ENCODE data around the gene MAGI3. TPM values are rescaled to one million over a fixed set of nuclear protein-coding genes. Genes with fewer than 3 reads are reported as not detected.

Gene MAGI3
- total RNA-seq, 2 experiments from 2014 or later: 12.6 to 14.0 TPM

GRCh38 chr1:113672491-113672890 lies 282.2 kb downstream of the MAGI3 start:
- DNase-seq: no peak
- CTCF ChIA-PET: no interaction called here
- Mint-ChIP-seq H3K27me3 (no peaks in the 10 kb centered on the region), H3K36me3 (ENCODE audit: low read depth) (no peaks in the 10 kb centered on the region), H3K4me3 (no peak overlapping the region), H3K27ac (no peak overlapping the region), H3K9me3 (no peaks in the 10 kb centered on the region), H3K4me1 (peaks cover 12% of the 10 kb centered on the region)
- POLR2A ChIA-PET: no interaction called here

GRCh38 chr1:113674591-113674990 lies 284.3 kb downstream of the MAGI3 start:
- no peak for DNase-seq
- H3K9me3 Mint-ChIP-seq: no peaks in the 10 kb centered on the region
- H3K27ac Mint-ChIP-seq: no peak overlapping the region
- ChIA-PET POLR2A (no interaction called here), CTCF (interaction anchor here (1.3 kb wide), 1 partner anchor 956 kb away, joined by 3 read pairs; a partner anchor contains a TSS)
- H3K36me3 Mint-ChIP-seq (ENCODE audit: low read depth): no peaks in the 10 kb centered on the region
- no peaks in the 10 kb centered on the region for H3K27me3 Mint-ChIP-seq
- H3K4me1 Mint-ChIP-seq: peaks cover 12% of the 10 kb centered on the region
- no peak overlapping the region for H3K4me3 Mint-ChIP-seq

GRCh38 chr1:113675302-113675701 lies 285.0 kb downstream of the MAGI3 start:
- Mint-ChIP-seq H3K4me3 (no peak overlapping the region), H3K27me3 (no peaks in the 10 kb centered on the region), H3K4me1 (peaks cover 14% of the 10 kb centered on the region), H3K27ac (no peak overlapping the region), H3K36me3 (ENCODE audit: low read depth) (no peaks in the 10 kb centered on the region), H3K9me3 (no peaks in the 10 kb centered on the region)
- CTCF ChIA-PET: interaction anchor here (1.3 kb wide), 1 partner anchor 957 kb away, joined by 3 read pairs; a partner anchor contains a TSS
- no peak for DNase-seq
- POLR2A ChIA-PET: no interaction called here

GRCh38 chr1:113676524-113676923 lies 286.2 kb downstream of the MAGI3 start:
- H3K9me3 Mint-ChIP-seq: no peaks in the 10 kb centered on the region
- POLR2A ChIA-PET: no interaction called here

GRCh38 chr1:113677250-113678158 lies 287.2 kb downstream of the MAGI3 start:
- ChIA-PET CTCF (interaction anchor here (1.0 to 1.6 kb wide), 6 partner anchors 23 to 605 kb away, joined by 3 to 7 read pairs (median 4); partner anchors contain the start of gene LRIG2), POLR2A (interaction anchor here (0.7 kb wide), 1 partner anchor 545 kb away, joined by 3 read pairs; no protein-coding TSS in a partner anchor)
- H3K36me3 Mint-ChIP-seq (ENCODE audit: low read depth): peaks cover 4% of the 10 kb centered on the region
- no peak overlapping the region for H3K4me3 Mint-ChIP-seq
- no peaks in the 10 kb centered on the region for H3K9me3 Mint-ChIP-seq
- no peak for DNase-seq
- H3K4me1 Mint-ChIP-seq: peaks cover 21% of the 10 kb centered on the region
- no peak overlapping the region for H3K27ac Mint-ChIP-seq
- no peaks in the 10 kb centered on the region for H3K27me3 Mint-ChIP-seq

More at GRCh38 chr1:113676524-113676923, 286.2 kb downstream of the MAGI3 start:
- Mint-ChIP-seq H3K27me3 (no peaks in the 10 kb centered on the region), H3K4me3 (no peak overlapping the region), H3K36me3 (ENCODE audit: low read depth) (peaks cover 4% of the 10 kb centered on the region), H3K4me1 (peaks cover 19% of the 10 kb centered on the region), H3K27ac (no peak overlapping the region)
- no peak for DNase-seq
- CTCF ChIA-PET: interaction anchor here (0.6 to 1.6 kb wide), 5 partner anchors 183 to 604 kb away, joined by 3 to 7 read pairs (median 5); partner anchors contain the start of gene LRIG2

- ChIA-PET POLR2A (interaction anchor here (0.7 kb wide), 1 partner anchor 546 kb away, joined by 3 read pairs; no protein-coding TSS in a partner anchor), CTCF (interaction anchor here (1.0 to 1.4 kb wide), 3 partner anchors 22 to 605 kb away, joined by 3 to 7 read pairs (median 3); partner anchors contain the start of gene LRIG2)
- Mint-ChIP-seq H3K27ac (no peak overlapping the region), H3K36me3 (ENCODE audit: low read depth) (peaks cover 8% of the 10 kb centered on the region), H3K4me1 (peaks cover 24% of the 10 kb centered on the region), H3K27me3 (no peaks in the 10 kb centered on the region), H3K4me3 (no peak overlapping the region), H3K9me3 (no peaks in the 10 kb centered on the region)
- no peak for DNase-seq
These were observed 287.8 kb downstream of the MAGI3 start for GRCh38 chr1:113678159-113678469.

GRCh38 chr1:113681596-113682337 lies 291.5 kb downstream of the MAGI3 start:
- Mint-ChIP-seq H3K27ac (no peak overlapping the region), H3K9me3 (no peaks in the 10 kb centered on the region), H3K4me3 (no peak overlapping the region), H3K36me3 (ENCODE audit: low read depth) (peaks cover 13% of the 10 kb centered on the region), H3K27me3 (no peaks in the 10 kb centered on the region), H3K4me1 (peaks cover 18% of the 10 kb centered on the region)
- no peak for DNase-seq
- POLR2A ChIA-PET: no interaction called here
- CTCF ChIA-PET: interaction anchor here (0.6 to 0.9 kb wide), 2 partner anchors 178 to 609 kb away, joined by 3 to 5 read pairs; partner anchors contain the start of gene LRIG2

- no peak overlapping the region for H3K4me3 Mint-ChIP-seq
- DNase-seq: no peak
- no peaks in the 10 kb centered on the region for H3K9me3 Mint-ChIP-seq
- POLR2A ChIA-PET: no interaction called here
- CTCF ChIA-PET: interaction anchor here (1.1 kb wide), 1 partner anchor 543 kb away, joined by 3 read pairs; no protein-coding TSS in a partner anchor
- H3K27ac Mint-ChIP-seq: no peak overlapping the region
- peaks cover 18% of the 10 kb centered on the region for H3K4me1 Mint-ChIP-seq
- H3K27me3 Mint-ChIP-seq: no peaks in the 10 kb centered on the region
- peaks cover 13% of the 10 kb centered on the region for H3K36me3 Mint-ChIP-seq (ENCODE audit: low read depth)
These were observed 293.3 kb downstream of the MAGI3 start for GRCh38 chr1:113683384-113684152.

- CTCF ChIA-PET: interaction anchor here (1.1 kb wide), 1 partner anchor 543 kb away, joined by 3 read pairs; no protein-coding TSS in a partner anchor
- no peak for DNase-seq
- H3K36me3 Mint-ChIP-seq (ENCODE audit: low read depth): peaks cover 13% of the 10 kb centered on the region
These were observed 293.8 kb downstream of the MAGI3 start for GRCh38 chr1:113684153-113684541.

GRCh38 chr1:113686891-113687618 lies 296.7 kb downstream of the MAGI3 start:
- peaks cover 9% of the 10 kb centered on the region for H3K4me1 Mint-ChIP-seq
- CTCF ChIA-PET: no interaction called here
- H3K4me3 Mint-ChIP-seq: no peak overlapping the region
- POLR2A ChIA-PET: no interaction called here
- no peak for DNase-seq
- H3K27ac Mint-ChIP-seq: no peak overlapping the region
- H3K36me3 Mint-ChIP-seq (ENCODE audit: low read depth): peaks cover 20% of the 10 kb centered on the region
- no peaks in the 10 kb centered on the region for H3K9me3 Mint-ChIP-seq
- H3K27me3 Mint-ChIP-seq: no peaks in the 10 kb centered on the region

More at GRCh38 chr1:113684153-113684541, 293.8 kb downstream of the MAGI3 start:
- peaks cover 18% of the 10 kb centered on the region for H3K4me1 Mint-ChIP-seq
- H3K27me3 Mint-ChIP-seq: no peaks in the 10 kb centered on the region
- H3K27ac Mint-ChIP-seq: no peak overlapping the region
- H3K9me3 Mint-ChIP-seq: no peaks in the 10 kb centered on the region
- no peak overlapping the region for H3K4me3 Mint-ChIP-seq
- POLR2A ChIA-PET: no interaction called here

- Mint-ChIP-seq H3K4me1 (no peaks in the 10 kb centered on the region), H3K27me3 (no peaks in the 10 kb centered on the region), H3K9me3 (peaks cover 22% of the 10 kb centered on the region), H3K4me3 (no peak overlapping the region), H3K36me3 (ENCODE audit: low read depth) (peaks cover 45% of the 10 kb centered on the region), H3K27ac (no peak overlapping the region)
- ChIA-PET CTCF (interaction anchor here (2.1 kb wide), 1 partner anchor 8 kb away, joined by 4 read pairs; no protein-coding TSS in a partner anchor), POLR2A (no interaction called here)
- DNase-seq: no peak
These were observed 300.9 kb downstream of the MAGI3 start for GRCh38 chr1:113691184-113691583.

GRCh38 chr1:113692342-113692741 lies 302.0 kb downstream of the MAGI3 start:
- no peak overlapping the region for H3K4me3 Mint-ChIP-seq
- no peaks in the 10 kb centered on the region for H3K27me3 Mint-ChIP-seq
- ChIA-PET POLR2A (no interaction called here), CTCF (no interaction called here)
- H3K4me1 Mint-ChIP-seq: no peaks in the 10 kb centered on the region
- H3K27ac Mint-ChIP-seq: no peak overlapping the region
- DNase-seq: no peak
- peaks cover 52% of the 10 kb centered on the region for H3K36me3 Mint-ChIP-seq (ENCODE audit: low read depth)
- H3K9me3 Mint-ChIP-seq: peaks cover 26% of the 10 kb centered on the region
